H1 (cell line): ENCODE measurements around the gene FAM83B. TPM values are rescaled to one million over a fixed set of nuclear protein-coding genes. Genes with fewer than 3 reads are reported as not detected.

Experiments
- CTCF ChIA-PET: fragments of 300-600 bp; sonication (Branson Sonifier 250); formaldehyde crosslinking; loops from one replicate; lab custom pipeline; 2021; ENCODE audit not compliant: partially characterized antibody; lab: Charles Lee
- POLR2A ChIA-PET: fragments of 300-600 bp; sonication (Branson Sonifier 250); formaldehyde crosslinking; loops from one replicate; lab custom pipeline; 2021; ENCODE audit warnings: inconsistent platforms; ENCODE audit not compliant: partially characterized antibody; lab: Charles Lee
- DNase-seq, 2 experiments: peaks; one replicate each; pipeline versions ENCODE4 v3.0.0 to v3.0.0-alpha.2; 2010 to 2022; ENCODE audit warnings: low spot score in 2 of 2, low read depth in 1 of 2, mixed read lengths in 1 of 2
- FAIRE-seq: peaks from 2 replicates; lab custom pipeline; 2011; peaks lifted over from hg19 to GRCh38; lab: Jason Lieb, UNC
- H2AFZ ChIP-seq: 2 replicates; pipeline ENCODE4 v1.8.1; 2012; ENCODE audit warnings: low read length, inconsistent platforms
- H2AK5ac ChIP-seq: 2 replicates; pipeline ENCODE4 v1.6.1; 2013; ENCODE audit warnings: low read depth, low read length
- H2BK120ac ChIP-seq: replicated peaks from 2 replicates; pipeline ENCODE3; 2013; ENCODE audit warnings: low read depth, low read length, inconsistent platforms
- H2BK12ac ChIP-seq: 2 replicates; pipeline ENCODE4 v1.6.1; 2013; ENCODE audit warnings: low read depth, low read length
- H2BK15ac ChIP-seq: 2 replicates; pipeline ENCODE4 v1.6.1; 2013; ENCODE audit warnings: low read length
- H2BK20ac ChIP-seq: 2 replicates; pipeline ENCODE4 v1.6.1; 2013; ENCODE audit warnings: low read length
- H2BK5ac ChIP-seq: 2 replicates; pipeline ENCODE4 v1.6.1; 2013; ENCODE audit warnings: low read depth, low read length
- H3K14ac ChIP-seq: 2 replicates; pipeline ENCODE4 v1.6.1; 2013; ENCODE audit warnings: inconsistent platforms; ENCODE audit not compliant: insufficient read length
- H3K18ac ChIP-seq: 2 replicates; pipeline ENCODE4 v1.6.1; 2013; ENCODE audit warnings: low read length; ENCODE audit errors: extremely low read depth
- H3K23ac ChIP-seq: 2 replicates; pipeline ENCODE4 v1.6.1; 2013; ENCODE audit warnings: inconsistent platforms; ENCODE audit not compliant: insufficient read length
- H3K23me2 ChIP-seq: 2 replicates; pipeline ENCODE4 v1.6.1; 2013; ENCODE audit warnings: low read depth, low read length
- H3K27ac ChIP-seq: 2 replicates; pipeline ENCODE4 v1.6.1; 2011; ENCODE audit warnings: low read depth, low read length, inconsistent platforms
- H3K27me3 ChIP-seq, 4 experiments: replicated peaks in 1 of 4; 1 replicate in 1 of 4; 2 replicates in 3 of 4; pipeline versions ENCODE4 v1.6.1 to v1.8.1; 2011 to 2013; ENCODE audit warnings: low read length in 3 of 4, mild to moderate bottlenecking in 3 of 4, inconsistent platforms in 2 of 4, mixed read lengths in 2 of 4, moderate library complexity in 1 of 4; ENCODE audit not compliant: control insufficient read depth in 3 of 4, insufficient read depth in 3 of 4; ENCODE audit errors: extremely low read depth in 1 of 4
- H3K36me3 ChIP-seq, 4 experiments: 2 replicates each; pipeline versions ENCODE4 v1.6.1 to v1.8.1; 2011 to 2013; ENCODE audit warnings: mild to moderate bottlenecking in 4 of 4, low read length in 3 of 4, moderate library complexity in 2 of 4, control low read depth in 1 of 4, inconsistent platforms in 1 of 4; ENCODE audit not compliant: insufficient read depth in 4 of 4, control insufficient read depth in 2 of 4
- H3K4ac ChIP-seq: replicated peaks from 2 replicates; pipeline ENCODE3; 2013; ENCODE audit warnings: low read length, low read depth, mixed read lengths, inconsistent platforms; ENCODE audit not compliant: insufficient read length
- H3K4me1 ChIP-seq, 4 experiments: replicated peaks in 1 of 4; 1 replicate in 1 of 4; 2 replicates in 3 of 4; pipeline versions ENCODE4 v1.6.1 to v1.8.1; 2011 to 2013; ENCODE audit warnings: low read length in 3 of 4, inconsistent platforms in 2 of 4, mixed read lengths in 1 of 4; ENCODE audit not compliant: insufficient read depth in 4 of 4, control insufficient read depth in 3 of 4
- H3K4me2 ChIP-seq, 2 experiments: 2 replicates each; pipeline versions ENCODE4 v1.6.1 to v1.8.1; 2011 to 2013; ENCODE audit warnings: low read depth in 2 of 2, low read length in 2 of 2, control low read depth in 1 of 2, inconsistent platforms in 1 of 2, mild to moderate bottlenecking in 1 of 2; ENCODE audit not compliant: insufficient read depth in 1 of 2
- H3K4me3 ChIP-seq, 4 experiments: fragments of 200-600, 300-600 bp in 1 of 4; sonication (generic), shearing (Covaris generic), sonication (Bioruptor Twin) in 1 of 4; 2 replicates each; pipeline versions ENCODE4 v1.5.1 to v1.8.1; 2011 to 2016; ENCODE audit warnings: low read length in 4 of 4, low read depth in 3 of 4, control low read depth in 2 of 4, inconsistent platforms in 2 of 4, mild to moderate bottlenecking in 2 of 4, mixed read lengths in 1 of 4, moderate library complexity in 1 of 4; ENCODE audit not compliant: insufficient read depth in 2 of 4; ENCODE audit errors: extremely low read depth in 1 of 4
- H3K56ac ChIP-seq: replicated peaks from 2 replicates; pipeline ENCODE3; 2013; ENCODE audit warnings: low read depth, mild to moderate bottlenecking, mixed read lengths, low read length, inconsistent platforms; ENCODE audit not compliant: insufficient read length
- H3K79me1 ChIP-seq: 2 replicates; pipeline ENCODE4 v1.6.1; 2013; ENCODE audit warnings: low read depth, low read length, control low read depth
- H3K79me2 ChIP-seq, 2 experiments: 2 replicates each; pipeline versions ENCODE4 v1.6.1 to v1.8.1; 2012 to 2013; ENCODE audit warnings: low read length in 2 of 2, mild to moderate bottlenecking in 2 of 2, inconsistent platforms in 1 of 2; ENCODE audit not compliant: insufficient read depth in 2 of 2, control insufficient read depth in 1 of 2
- H3K9ac ChIP-seq, 4 experiments: replicated peaks in 1 of 4; 1 replicate in 1 of 4; 2 replicates in 3 of 4; pipeline versions ENCODE4 v1.6.1 to v1.8.1; 2011 to 2013; ENCODE audit warnings: low read depth in 3 of 4, low read length in 3 of 4, control low read depth in 2 of 4, mild to moderate bottlenecking in 2 of 4, moderate library complexity in 2 of 4, inconsistent platforms in 1 of 4; ENCODE audit errors: extremely low read depth in 1 of 4
- H3K9me3 ChIP-seq, 2 experiments: 2 replicates each; pipeline versions ENCODE4 v1.6.1 to v1.8.1; 2012 to 2013; ENCODE audit warnings: mild to moderate bottlenecking in 2 of 2, moderate library complexity in 2 of 2, control low read depth in 1 of 2, inconsistent platforms in 1 of 2, low read depth in 1 of 2, low read length in 1 of 2, mixed read lengths in 1 of 2; ENCODE audit not compliant: insufficient read depth in 2 of 2
- H4K20me1 ChIP-seq, 2 experiments: replicated peaks in 1 of 2; 2 replicates each; pipeline versions ENCODE3 to v1.8.1; 2011 to 2013; ENCODE audit warnings: inconsistent platforms in 2 of 2, low read length in 2 of 2, mild to moderate bottlenecking in 1 of 2; ENCODE audit not compliant: insufficient read depth in 2 of 2, control insufficient read depth in 1 of 2
- H4K5ac ChIP-seq: 2 replicates; pipeline ENCODE4 v1.6.1; 2013; ENCODE audit warnings: low read length, low read depth, mixed read lengths, inconsistent platforms; ENCODE audit not compliant: insufficient read length
- H4K8ac ChIP-seq: 2 replicates; pipeline ENCODE4 v1.8.0; 2013; ENCODE audit warnings: mild to moderate bottlenecking, moderate library complexity, low read length, inconsistent platforms; ENCODE audit not compliant: insufficient read depth; ENCODE audit errors: extremely low read depth
- H4K91ac ChIP-seq: replicated peaks from 2 replicates; pipeline ENCODE3; 2013; ENCODE audit warnings: low read length, mixed read lengths, inconsistent platforms; ENCODE audit not compliant: insufficient read length
- NRF1 ChIP-seq: IDR thresholded peaks from 2 replicates; pipeline ENCODE4 v1.6.1; 2011; ENCODE audit warnings: mild to moderate bottlenecking, low read depth, low read length, improper control_type of control experiment
- RAD21 ChIP-seq, 2 experiments: IDR thresholded peaks in 1 of 2; conservative IDR thresholded peaks in 1 of 2; 2 replicates each; pipeline ENCODE4 v1.6.1; 2011; ENCODE audit warnings: low read depth in 2 of 2, low read length in 2 of 2, improper control_type of control experiment in 1 of 2, inconsistent platforms in 1 of 2, mild to moderate bottlenecking in 1 of 2, moderate library complexity in 1 of 2
- WGBS, 2 experiments: shearing (Covaris generic) in 1 of 2; methylation state at CpG; one replicate each; pipeline versions ENCODE4 v1.1.6 to v1.1.7; 2013 to 2015; ENCODE audit warnings: low lambda C conversion rate in 2 of 2, mixed read lengths in 2 of 2, inconsistent platforms in 1 of 2, low coverage in 1 of 2, missing lambda C conversion rate in 1 of 2; ENCODE audit not compliant: insufficient replicate concordance in 2 of 2, insufficient coverage in 1 of 2, insufficient read length in 1 of 2; ENCODE audit errors: extremely low coverage in 1 of 2, missing lambda C conversion rate in 1 of 2; 5-methylcytosine and 5-hydroxymethylcytosine counted together
- polyA plus RNA-seq, 7 experiments: library from polyadenylated mRNA; depleted of rRNA in 3 of 7; stranded (reverse) in 5 of 7; unstranded in 2 of 7; fragments of >200 nt in 5 of 7; fragments of 200-250 nt in 2 of 7; gene quantifications; 1 replicate in 5 of 7; 2 replicates in 1 of 7; 4 replicates in 1 of 7; pipeline versions ENCODE4 v1.2.1 to v1.2.3, GENCODE V29; 2011 to 2013; ENCODE audit warnings: missing spikeins in 2 of 7, mixed read lengths in 2 of 7
- total RNA-seq: library from RNA; stranded (reverse); fragmentation: NEBNext Ultra II Directional; extraction: Animal tissue kit (Norgen Biotek cat#: 25700); gene quantifications from 2 replicates; pipeline ENCODE4 v1.2.1, GENCODE V29; 2021

FAM83B gene
- total and polyA plus RNA-seq, 2 of the 8 experiments (the other 6 are each of a cell fraction or from before 2014, with no cell fraction given), result 0.71 to 5.7 TPM

- no peak overlapping the region for H3K23ac ChIP-seq
- H2AK5ac ChIP-seq, result no peak overlapping the region
- 87% methylated on average over 5 of the region's 5 CpGs; no CpG with 5 or more reads in 1 of the 2 experiments for WGBS, 2 experiments
- H4K5ac ChIP-seq, result no peak overlapping the region
- H3K4me2 ChIP-seq, result no peak overlapping the region
- no peak overlapping the region for H2BK15ac ChIP-seq
- H4K91ac ChIP-seq, result no peak overlapping the region
- H3K14ac ChIP-seq, result no peak overlapping the region
- H3K9ac ChIP-seq, result no peak overlapping the region
- no peaks in the 10 kb centered on the region for H3K79me1 ChIP-seq
- FAIRE-seq (no peak), DNase-seq (no peak)
- no peaks in the 10 kb centered on the region for H3K36me3 ChIP-seq
- H3K79me2 ChIP-seq, result no peaks in the 10 kb centered on the region
- no peak overlapping the region for H2BK20ac ChIP-seq
- no peak overlapping the region for H3K56ac ChIP-seq
- no peak overlapping the region for H3K18ac ChIP-seq
- H3K4ac ChIP-seq, result no peak overlapping the region
- H2BK5ac ChIP-seq, result no peak overlapping the region
- no peak overlapping the region for H2AFZ ChIP-seq
- no peak overlapping the region for H4K8ac ChIP-seq
- no peaks in the 10 kb centered on the region for H3K23me2 ChIP-seq
- H3K4me3 ChIP-seq, result no peak overlapping the region
- ChIA-PET POLR2A (no interaction called here), CTCF (interaction anchor here (0.5 kb wide), 1 partner anchor 119 kb away, joined by 4 read pairs; no protein-coding TSS in a partner anchor)
- H2BK12ac ChIP-seq, result no peak overlapping the region
- no peaks in the 10 kb centered on the region for H3K4me1 ChIP-seq
- H2BK120ac ChIP-seq, result no peak overlapping the region
- no peaks in the 10 kb centered on the region for H3K9me3 ChIP-seq
- no peak overlapping the region for H3K27ac ChIP-seq
- no peaks in the 10 kb centered on the region for H3K27me3 ChIP-seq
- H4K20me1 ChIP-seq, result no peaks in the 10 kb centered on the region
- TF ChIP-seq RAD21 (IDR thresholded peaks at IDR 0.05 in 1 of 2, conservative IDR thresholded peaks at IDR 0.05 in 1 of 2; ENCODE audit: low read depth in 2 of 2, low read length in 2 of 2) (no peak), NRF1 (no peak)
Observed at GRCh38 chr6:54935739-54936138, 89.2 kb downstream of the FAM83B start.
